ENCODE data around the gene MSRB2. TPM values are rescaled to one million over a fixed set of nuclear protein-coding genes. Genes with fewer than 3 reads are reported as not detected.
"Not testable (repeated sequence)": the region's sequence is repeated elsewhere in the genome, so short reads cannot be mapped to it uniquely, and the experiment has no call there.

The MSRB2 gene
- total and polyA plus RNA-seq, 3 donors from 2014 or later: 14.2 to 16.0 (median 15.7) TPM

- intact Hi-C loops (cut with DNase I; ENCODE audit: low total_unique reads): no loop called here
- H3K4me1 ChIP-seq: no peaks in the 10 kb centered on the region
- TF ChIP-seq POLR2A (IDR thresholded peaks at IDR 0.05): no peak
- TF ChIP-seq CTCF (IDR thresholded peaks at IDR 0.05): no peak
- H3K4me3 ChIP-seq: no peak overlapping the region
- H3K27ac ChIP-seq: no peak overlapping the region
- no peaks in the 10 kb centered on the region for H3K9me3 ChIP-seq
- H3K27me3 ChIP-seq: no peaks in the 10 kb centered on the region
- no peaks in the 10 kb centered on the region for H3K36me3 ChIP-seq (ENCODE audit: low read depth, missing control alignments)
- DNase-seq: peak; percentile 82
- WGBS, 2 donors: 57 to 59% methylated on average over 10 to 11 of the region's 11 CpGs
These were observed 30.0 kb upstream of the MSRB2 start for GRCh38 chr10:23065181-23065948.

DNA sequence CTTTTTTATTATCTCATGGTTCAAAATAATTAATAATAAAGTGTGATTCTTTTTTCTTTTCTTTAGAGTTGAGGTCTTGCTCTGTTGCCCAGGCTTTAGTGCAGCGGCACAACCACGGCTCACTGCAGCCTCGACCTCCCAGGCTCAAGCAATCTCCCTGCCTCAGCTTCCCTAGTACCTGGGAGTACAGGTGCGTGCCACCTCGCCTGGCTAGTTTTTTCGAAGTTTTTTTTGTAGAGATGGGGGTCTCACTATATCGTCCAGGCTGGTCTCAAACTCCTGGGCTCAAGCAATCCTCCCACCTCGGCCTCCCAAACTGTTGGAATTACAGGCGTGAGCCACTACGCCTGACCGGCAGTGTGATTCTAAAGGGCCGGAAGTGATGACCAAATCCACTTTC, 28.0 kb upstream of the MSRB2 start:
- no peaks in the 10 kb centered on the region for H3K4me1 ChIP-seq
- no peak for DNase-seq
- H3K9me3 ChIP-seq: no peaks in the 10 kb centered on the region
- no peaks in the 10 kb centered on the region for H3K27me3 ChIP-seq
- H3K27ac ChIP-seq: no peak overlapping the region
- intact Hi-C loops (cut with DNase I; ENCODE audit: low total_unique reads): no loop called here
- no peak overlapping the region for H3K4me3 ChIP-seq
- WGBS, 2 donors: 81 to 90% methylated on average over 12 of the region's 12 CpGs
- TF ChIP-seq POLR2A (IDR thresholded peaks at IDR 0.05) (no peak), CTCF (IDR thresholded peaks at IDR 0.05) (no peak)
- H3K36me3 ChIP-seq (ENCODE audit: low read depth, missing control alignments): no peaks in the 10 kb centered on the region

DNA sequence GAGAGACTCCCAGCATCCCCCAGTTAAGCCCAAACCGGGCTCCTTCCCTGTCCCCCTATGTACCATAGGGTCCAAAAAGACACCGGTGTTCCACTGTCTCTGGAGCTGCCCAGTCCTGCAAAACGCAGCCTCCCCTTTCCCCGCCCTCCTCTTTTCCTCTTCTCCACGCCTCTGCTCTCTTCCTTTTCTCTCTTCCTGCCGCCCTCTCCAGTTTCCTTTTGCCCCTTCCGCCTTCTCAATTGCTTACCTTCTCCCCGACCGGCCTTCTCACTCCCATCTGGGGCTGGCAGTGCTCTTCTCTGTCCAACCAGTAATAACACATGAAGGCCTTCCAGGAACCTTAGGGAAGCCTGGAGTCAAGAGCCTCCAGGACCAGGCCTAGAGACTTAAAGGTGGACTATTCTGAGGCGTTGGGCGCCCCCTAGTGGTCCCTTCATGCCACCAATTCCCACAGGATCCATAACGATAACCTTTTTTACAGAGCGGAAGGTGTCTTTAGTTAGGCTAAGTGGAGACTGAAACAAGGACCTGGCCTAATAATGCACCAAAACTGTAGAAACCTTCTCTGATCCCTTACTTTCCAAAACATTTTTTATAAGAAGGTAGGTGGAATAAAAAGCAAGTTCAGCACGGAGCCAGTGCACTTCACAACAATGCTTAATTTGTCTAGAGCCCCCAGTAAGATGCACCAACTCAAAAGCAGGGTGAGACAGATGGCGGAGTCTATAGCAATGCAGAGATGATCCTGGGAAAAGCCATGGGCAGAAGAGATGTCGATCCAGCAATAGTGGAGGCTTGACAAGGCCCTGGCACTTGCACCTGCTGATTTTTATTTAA, 27.2 kb upstream of the MSRB2 start:
- no peak overlapping the region for H3K27ac ChIP-seq
- H3K4me1 ChIP-seq: no peaks in the 10 kb centered on the region
- intact Hi-C loops (cut with DNase I; ENCODE audit: low total_unique reads): no loop called here
- H3K27me3 ChIP-seq: no peaks in the 10 kb centered on the region
- DNase-seq: peak; percentile 91
- no peak for TF ChIP-seq POLR2A (IDR thresholded peaks at IDR 0.05)
- peak; percentile 18 to 79 (median 41) for TF ChIP-seq CTCF (IDR thresholded peaks at IDR 0.05)
- H3K4me3 ChIP-seq: no peak overlapping the region
- 47 to 49% methylated on average over 16 of the region's 16 CpGs for WGBS, 2 donors
- H3K9me3 ChIP-seq: no peaks in the 10 kb centered on the region
- no peaks in the 10 kb centered on the region for H3K36me3 ChIP-seq (ENCODE audit: low read depth, missing control alignments)

- Histone ChIP-seq H3K4me1 (no peaks in the 10 kb centered on the region), H3K9me3 (no peaks in the 10 kb centered on the region), H3K4me3 (no peak overlapping the region), H3K27ac (no peak overlapping the region), H3K27me3 (no peaks in the 10 kb centered on the region), H3K36me3 (ENCODE audit: low read depth, missing control alignments) (no peaks in the 10 kb centered on the region)
- WGBS, 2 donors: 72 to 78% methylated on average over 10 of the region's 10 CpGs
- no peak for DNase-seq
- intact Hi-C loops (cut with DNase I; ENCODE audit: low total_unique reads): no loop called here
- TF ChIP-seq CTCF (IDR thresholded peaks at IDR 0.05) (no peak), POLR2A (IDR thresholded peaks at IDR 0.05) (no peak)
These were observed 26.2 kb upstream of the MSRB2 start for GRCh38 chr10:23069019-23069815.

DNA sequence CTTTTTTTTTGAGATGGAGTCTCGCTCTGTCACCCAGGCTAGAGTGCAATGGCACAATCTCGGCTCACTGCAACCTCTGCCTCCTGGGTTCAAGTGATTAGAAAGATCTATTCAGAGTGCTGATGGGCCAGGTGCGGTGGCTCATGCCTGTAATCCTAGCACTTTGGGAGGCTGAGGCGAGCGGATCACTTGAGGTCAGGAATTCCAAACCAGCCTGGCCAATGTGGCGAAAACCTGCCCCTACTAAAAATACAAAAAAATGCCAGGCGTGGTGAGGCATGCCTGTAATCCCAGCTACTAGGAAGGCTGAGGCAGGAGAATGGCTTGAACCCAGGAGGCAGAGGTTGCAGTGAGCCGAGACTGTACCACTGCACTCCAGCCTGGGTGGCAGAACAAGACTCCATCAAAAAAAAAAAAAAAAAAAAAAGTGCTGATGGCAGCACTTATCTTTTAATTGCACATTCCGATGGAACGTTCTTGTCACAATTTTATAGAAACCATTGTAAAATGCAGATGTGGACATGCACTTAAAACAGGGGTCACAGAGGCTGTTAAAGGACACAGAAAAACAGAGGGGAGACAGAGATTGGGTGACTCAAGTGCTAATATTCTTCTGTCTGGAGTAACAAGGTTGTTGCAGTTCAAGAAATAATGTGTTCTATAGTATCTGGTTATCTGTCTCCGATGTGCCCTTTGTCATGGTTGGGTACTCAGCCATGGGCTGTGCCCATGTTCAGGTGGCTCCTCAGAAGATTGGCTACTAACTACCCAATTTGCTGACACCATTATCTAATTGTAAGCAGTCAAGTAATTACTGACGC, 25.1 kb upstream of the MSRB2 start:
- 88 to 90% methylated on average over 12 of the region's 12 CpGs for WGBS, 2 donors
- DNase-seq: not testable (repeated sequence)

More for the DNA sequence above, 25.1 kb upstream of the MSRB2 start:
- H3K27ac ChIP-seq; H3K9me3 ChIP-seq; H3K4me3 ChIP-seq; H3K27me3 ChIP-seq; H3K4me1 ChIP-seq; H3K36me3 ChIP-seq (ENCODE audit: low read depth, missing control alignments); intact Hi-C loops (cut with DNase I; ENCODE audit: low total_unique reads): not testable (repeated sequence)

All from testis (tissue), 3 donors.